GM19025 (cell line): ENCODE data around the gene ZNF532.

Source experiments
- ATAC-seq: cut with Tn5 transposase; IDR thresholded peaks from one replicate; pipeline ENCODE4 v1.9.1; 2021; ENCODE audit warnings: mild to moderate bottlenecking, low read depth, moderate library complexity; ENCODE audit not compliant: unreplicated experiment

Gene ZNF532

GRCh38 chr18:59026831-59027410 lies 162.2 kb downstream of the ZNF532 start:
- ATAC-seq, result no peak

GRCh38 chr18:59029663-59030429 lies 165.2 kb downstream of the ZNF532 start:
- ATAC-seq, result no peak

- no peak for ATAC-seq
Measured at GRCh38 chr18:59032308-59032707, 167.6 kb downstream of the ZNF532 start.

- ATAC-seq, result no peak
Measured at GRCh38 chr18:59033359-59033758, 168.7 kb downstream of the ZNF532 start.

DNA sequence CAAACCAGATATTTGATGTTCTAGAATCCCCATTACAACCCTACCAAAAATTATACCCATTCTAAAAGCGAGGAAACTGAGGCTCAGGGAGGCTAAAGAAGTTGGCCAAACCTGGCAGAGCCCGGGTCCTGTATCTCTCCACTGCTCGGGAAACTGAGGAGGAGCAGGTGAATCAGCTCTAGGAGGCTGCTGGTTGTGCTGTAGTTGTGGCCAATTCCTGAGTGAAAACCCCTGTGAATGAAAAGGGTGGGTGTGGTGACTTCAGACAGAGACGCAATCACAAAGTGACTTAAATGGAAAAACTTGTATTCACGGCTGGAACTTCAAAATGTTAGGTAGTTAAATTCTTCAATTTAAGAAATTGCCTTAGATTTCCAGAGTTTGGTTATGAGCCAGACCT lies 169.3 kb downstream of the ZNF532 start:
- no peak for ATAC-seq

DNA sequence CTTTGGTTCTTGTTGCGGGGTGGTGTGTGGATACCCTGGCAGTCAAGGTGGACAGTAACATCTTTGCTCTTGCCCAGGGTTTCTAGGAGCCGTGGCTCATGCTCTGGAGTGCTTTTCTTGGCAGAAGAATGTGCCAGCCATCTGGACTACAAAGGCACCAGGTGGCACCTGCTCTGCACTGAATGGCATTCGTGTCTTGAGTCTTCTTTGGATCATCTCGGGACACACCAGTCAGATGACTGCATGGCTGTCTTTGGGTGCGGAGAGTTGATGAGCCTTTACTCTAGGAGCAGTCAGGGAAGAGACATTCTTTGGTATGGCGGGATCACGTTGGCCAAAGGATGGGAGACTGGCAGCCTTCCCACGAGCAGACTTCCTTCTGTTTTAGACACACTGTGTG lies 170.9 kb downstream of the ZNF532 start:
- ATAC-seq, result no peak
